ENCODE data around the gene CDC25B.

The CDC25B gene

DNA sequence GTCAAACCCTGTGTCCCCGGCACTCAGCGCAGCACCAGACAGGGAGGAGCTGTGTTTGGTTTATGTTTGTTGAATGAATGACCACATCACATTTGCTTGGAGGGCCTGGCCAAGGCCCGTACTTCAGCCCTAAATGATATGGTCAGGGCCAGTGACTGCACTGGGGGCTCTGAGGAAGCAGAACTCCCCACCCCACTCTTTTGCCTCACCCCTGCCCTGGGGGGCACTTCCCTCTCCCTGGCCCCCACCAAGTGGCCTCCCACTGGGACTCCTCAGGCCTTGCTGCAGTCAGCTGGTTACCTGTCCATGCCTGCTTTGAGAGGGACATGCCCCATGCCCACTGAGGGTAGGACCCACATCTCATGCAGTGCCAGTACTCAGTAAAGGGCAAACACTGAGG lies 31.5 kb upstream of the CDC25B start:
- no peak for DNase-seq

DNA sequence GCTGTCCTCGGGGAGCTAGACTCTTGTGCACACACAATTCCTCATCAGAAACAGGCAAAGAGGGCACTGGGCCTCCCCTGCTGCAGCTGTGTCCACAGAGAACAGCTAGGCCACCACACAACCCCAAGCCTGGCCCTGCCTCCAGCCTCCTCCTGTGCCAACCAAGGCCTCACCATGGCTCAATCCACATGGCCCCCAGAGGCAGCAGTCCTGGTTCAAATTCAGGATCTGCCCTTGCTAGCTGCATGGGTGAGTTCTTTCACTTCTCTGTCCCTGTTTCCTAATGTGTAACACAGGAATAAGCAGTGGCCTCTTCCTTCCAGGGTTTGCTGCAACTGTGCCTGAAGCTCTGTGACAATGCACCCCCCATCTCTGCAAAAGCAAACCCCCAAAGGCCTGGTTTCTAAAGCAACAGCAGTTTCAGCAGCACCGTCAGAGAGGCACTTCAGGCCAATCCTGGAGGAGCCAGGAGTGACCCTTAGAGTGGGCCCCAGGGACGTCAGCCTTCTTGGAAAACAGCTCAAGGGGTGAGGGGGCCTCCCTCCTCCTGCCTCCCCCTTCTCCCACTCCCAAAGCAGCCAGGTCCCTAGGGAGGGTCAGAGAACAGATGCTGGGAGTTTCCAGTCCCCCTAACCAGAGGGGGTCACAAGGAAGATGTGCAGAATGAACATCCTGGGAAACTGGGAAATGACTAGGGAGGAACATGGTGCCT lies 30.8 kb upstream of the CDC25B start:
- DNase-seq = no peak

DNA sequence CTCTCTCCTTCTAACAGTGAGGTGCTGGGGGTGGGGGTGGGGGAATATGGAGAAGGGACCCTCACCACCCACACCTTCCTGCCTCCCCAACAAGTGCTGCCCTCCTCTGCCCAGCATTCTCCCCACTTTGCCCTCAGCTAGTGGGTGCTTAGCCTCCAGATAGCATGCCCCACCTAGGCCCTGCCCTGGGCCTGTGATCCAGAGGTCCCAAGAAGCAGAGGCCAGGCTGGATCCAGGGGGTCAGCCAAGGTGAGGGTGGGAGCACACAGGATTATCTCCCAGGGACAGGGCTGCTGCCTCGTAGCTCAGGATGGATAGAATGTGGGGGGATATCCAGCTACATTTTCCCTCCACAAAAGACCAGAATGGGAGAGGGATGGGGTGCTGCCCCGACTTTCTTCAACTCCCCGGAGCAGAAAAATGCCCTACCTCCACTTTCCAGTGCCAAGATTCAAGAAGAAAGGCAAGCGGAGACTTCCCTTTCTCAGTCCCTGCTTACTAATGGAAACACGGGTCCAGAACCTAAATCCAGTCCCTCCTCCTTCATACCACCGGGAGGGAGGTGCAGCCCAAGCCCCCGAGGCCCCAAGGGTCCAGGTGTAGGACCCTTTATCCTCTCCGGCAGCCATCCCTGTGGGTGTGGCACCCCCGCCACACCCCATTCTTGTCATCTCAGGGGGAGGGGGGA lies 29.5 kb upstream of the CDC25B start:
- DNase-seq = peak in 1 of 2 experiments; percentile 16

DNA sequence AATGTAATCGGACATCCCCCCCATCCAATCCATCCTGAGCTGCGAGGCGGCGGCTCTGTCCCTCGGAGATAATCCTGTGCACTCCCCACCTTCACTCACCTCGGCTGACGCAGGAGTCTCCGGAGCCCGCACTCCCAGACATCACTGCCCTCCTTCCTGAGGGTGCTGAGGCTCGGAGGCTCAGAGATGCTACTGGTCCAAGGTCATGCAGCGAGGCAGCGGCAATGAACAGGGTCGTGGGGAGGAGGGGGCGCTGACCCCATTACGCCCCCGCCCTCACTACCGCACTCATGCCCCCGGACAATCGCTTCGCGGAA lies 29.0 kb upstream of the CDC25B start:
- no peak for DNase-seq

DNA sequence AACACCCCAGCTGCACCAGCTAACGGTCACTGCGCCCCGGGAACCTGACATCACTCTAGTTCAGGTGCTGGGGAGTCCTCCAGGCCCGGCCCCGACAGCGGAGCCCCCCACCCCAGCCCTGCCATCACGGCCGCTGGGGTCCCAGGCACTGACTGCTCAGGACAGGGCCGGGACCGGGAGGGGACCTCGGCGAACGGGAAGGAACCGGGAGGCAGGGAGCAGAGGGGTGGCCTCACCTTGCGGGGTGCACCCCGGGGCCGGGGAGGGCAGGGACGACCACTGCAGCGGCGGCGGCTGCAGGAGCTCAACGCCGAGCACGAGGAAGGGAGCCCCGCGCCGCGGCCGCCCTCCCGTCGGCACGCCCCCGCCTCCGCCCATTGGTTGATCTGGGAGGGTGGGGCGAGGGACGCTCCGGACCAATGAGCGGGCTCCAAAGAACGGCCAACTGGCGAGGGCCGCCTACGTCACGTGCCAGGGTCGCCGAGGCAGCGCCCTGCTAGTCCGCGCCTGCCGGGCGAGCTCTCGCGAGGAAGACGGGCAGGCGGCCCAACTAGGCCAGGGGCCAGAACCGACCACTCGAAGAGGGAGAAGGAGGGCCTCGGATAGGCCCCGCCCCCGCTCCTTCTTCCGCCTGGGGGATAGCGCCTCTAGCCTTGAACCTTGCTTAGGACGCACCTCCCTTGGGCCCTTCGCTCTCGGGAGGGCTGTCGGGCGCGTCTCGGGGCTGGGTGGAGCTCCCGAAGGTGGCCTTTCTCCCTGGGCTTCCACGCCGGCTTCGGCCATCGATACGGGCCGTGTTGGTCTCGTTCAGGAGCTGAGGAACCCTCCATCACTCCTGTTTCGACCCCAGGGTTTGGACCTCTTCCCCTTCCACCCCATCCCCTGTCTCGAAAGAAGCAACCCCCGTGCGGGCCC lies 28.4 kb upstream of the CDC25B start, which contains the start of gene ADISSP:
Gene ADISSP, minus strand, starts transcription at position 327 of the 915 bp plus-strand sequence. CDS start 7,653 bp downstream, outside the sequence.
- DNase-seq = peak; percentile 97 to 98

DNA sequence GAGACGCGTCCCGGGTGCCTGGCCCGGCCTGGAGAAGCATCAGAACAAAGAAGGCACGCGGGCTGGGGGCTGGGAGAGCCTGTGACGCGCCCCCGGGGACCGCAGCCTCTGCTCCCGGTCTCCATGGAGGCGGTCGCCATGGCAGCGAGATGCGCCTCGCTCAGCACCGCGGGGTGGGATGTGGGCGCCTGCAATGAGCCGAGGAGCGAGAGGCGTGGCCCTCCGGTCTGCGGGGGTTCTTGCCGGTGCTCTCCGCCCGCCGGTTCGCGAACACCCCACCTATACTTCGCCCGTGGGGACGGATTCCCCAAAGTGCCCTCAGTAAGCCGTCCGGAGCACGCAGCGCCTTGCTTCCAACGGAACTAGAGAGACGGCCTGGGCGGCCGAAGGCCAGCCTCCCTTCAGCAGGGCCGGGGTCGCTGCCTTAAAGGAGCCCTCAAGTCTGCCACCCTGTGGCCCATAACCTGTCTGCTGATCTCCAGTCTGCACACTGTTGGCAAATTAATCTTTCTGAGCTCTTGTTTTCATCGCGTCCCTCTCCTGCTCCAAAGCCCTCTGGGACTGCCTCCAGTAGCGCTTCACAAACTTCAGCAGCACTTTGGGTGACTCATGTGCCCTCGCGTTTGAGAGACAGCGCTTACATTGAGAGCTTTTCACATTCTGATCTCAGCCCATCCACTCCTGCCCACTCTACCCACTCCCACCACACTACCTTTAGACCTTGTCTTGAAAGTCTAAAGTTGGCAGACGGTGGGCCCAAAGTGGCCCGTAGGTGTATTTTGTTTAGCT lies 27.6 kb upstream of the CDC25B start:
- DNase-seq = peak; percentile 82 to 85

DNA sequence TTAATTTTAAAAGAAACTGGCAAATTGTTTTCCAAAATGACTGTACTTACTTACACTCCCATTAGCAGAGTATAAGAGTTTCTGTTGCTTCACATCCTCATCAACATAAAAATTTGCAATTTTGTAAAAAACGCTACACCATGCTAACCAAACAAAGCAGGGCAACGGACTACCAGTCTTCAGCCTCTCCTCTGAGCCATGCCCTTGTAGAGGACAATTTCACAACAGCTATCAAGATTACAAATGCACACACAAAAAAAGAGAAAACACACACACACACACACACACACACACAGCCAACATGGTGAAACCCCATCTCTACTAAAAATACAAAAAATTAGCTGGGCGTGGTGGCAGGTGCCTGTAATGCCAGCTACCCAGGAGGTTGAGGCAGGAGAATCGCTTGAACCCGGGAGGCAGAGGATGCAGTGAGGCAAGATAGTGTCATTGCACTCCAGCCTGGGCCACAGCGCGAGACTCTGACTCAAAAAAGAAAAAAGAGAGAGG lies 24.5 kb upstream of the CDC25B start:
- DNase-seq = no peak

DNA sequence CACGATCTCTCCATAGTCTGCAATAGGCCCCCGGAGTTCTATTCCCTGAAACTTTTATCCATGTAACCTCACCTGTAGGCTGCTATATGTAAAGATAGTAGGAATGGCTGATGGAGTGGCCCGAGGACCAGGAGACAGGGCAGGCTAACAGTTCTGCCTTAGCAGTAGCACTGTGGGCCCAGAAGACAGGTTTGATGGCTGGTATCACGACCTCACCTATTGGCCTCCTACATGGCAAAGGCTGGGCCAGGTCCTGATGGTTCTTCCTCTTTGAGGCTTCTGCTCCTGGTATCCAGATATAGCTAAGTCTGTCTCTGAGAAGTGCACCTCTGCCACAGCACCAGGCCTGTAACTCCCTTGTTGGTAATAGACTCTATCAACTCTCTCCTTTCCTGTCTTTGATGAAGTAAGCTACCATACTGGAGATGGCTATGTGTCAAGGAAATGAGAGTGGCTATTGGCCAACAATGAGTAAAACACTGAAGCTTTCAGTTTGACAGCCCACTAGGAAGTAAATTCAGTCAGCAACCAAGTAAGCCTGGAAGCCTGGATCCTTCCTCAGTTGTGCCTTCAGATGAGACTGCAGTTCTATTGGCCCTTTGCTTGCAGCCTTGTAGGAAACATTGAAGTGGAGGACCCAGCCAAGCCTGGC lies 20.5 kb upstream of the CDC25B start:
- no peak for DNase-seq

DNA sequence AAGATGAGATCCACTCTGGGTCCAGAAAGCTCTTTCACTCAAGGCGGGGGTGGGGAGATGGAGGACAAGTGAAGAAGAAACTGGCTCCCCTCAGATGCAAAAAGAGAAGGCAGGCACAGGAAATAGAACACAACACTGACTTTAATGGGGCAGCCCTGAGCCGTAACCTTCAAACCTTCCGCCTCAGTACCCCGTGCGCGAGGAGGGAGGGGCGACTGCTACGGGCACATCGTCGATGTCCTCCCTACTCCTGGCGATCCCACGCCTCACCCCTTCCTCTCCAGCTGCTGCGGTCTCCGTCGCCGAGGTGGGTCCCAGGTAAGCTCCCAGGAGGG lies 18.8 kb upstream of the CDC25B start:
- DNase-seq = no peak

DNA sequence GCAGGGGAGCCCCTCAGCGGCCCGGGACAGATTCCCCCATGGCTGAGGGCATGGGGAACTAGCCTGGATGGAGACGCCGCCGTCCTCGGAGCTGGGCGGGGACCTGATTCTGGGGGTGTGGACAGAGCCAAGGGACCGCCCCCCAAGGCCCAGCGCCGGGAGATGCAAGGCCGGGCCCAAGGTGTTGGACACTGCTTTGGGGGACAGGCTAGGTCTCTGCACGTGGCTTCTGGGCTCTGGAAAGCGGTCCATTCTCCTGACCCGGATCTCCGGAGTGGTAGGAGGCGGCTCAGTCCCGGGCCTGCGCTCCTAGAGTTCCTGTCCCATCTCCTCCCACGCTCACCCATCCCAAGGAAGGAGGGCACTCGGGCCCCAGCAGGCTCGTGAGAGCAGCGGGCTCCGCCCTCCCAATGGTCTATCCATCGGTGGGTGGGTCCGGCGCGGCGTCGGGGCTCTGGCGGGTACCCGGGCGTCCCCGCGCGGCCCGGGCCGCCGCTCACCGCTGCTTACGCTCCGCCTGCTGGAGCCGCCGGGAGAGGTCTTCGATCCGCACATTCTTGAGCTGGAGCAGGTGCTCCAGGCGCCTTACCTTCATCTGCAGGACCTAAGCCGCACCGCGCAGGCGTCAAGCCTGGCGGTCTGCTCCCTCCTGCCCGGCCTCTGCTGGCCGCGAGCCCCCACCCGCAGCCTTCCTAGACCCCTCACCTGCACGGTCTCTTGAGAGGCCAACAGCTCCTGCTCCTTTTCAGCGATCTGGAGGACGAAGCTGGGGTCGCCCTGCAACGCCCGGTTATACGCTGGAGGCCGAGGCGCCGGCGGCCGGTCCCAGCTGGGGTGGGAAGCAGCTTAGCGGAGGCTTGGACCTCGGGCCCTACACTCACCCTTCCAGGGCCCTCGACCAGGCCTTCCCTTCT lies 18.1 kb upstream of the CDC25B start:
- peak; percentile 69 to 78 for DNase-seq

DNA sequence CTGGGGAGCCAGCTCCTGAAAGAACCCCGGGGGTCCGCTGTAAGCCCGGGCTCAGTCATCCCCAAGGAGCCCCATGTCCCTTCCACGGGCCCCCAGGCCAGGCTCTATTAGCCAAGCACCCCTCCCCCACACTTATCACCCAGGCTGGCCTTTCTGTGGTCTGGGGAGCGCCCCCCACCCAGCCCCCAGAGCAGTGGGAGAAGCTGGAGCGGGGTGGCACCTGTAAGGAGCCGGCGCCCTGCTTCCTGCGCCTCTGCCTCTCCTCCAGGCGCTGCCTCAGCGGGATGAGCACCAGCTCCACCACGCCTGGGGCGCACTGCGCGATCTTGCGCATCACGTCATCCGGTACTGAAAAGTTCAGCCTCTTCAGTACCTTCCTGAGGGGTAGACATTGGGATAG lies 17.1 kb upstream of the CDC25B start:
- DNase-seq = no peak

DNA sequence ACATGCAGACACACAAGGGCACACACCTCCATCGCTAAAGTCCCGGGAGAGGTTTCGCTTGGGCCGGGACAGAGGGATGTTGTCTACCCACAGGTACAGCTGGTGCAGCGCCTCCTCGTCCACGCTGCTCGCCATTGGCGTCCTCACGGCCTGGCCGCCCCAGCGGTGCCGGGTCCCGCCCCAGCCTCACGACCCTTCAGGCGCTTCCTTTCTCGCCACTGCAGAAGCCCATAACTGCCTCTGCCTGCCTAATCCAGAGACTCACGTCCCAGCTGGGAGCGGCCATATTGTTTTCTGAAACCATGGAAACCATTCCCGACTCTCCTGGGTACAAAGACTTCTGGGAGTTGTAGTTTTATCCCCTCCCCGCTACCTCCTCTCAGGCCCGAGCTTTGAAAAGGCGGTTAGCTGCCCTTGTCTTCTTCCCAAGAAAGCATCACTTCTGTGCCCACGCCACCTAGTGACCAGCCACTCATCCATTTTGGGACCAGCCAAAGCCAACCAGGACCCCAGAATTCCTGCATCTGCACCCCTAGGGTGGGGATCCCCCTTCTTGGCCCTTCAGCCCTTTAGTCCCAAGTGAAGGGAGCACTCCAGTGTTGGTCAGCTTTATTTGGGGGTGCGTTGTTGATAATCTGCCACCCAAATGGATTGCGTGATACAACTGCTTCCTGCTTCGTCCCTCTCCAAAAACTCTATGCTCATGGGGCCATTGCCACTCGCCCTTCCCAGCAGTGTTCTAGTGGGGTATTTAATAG lies 14.8 kb upstream of the CDC25B start, which contains the start of gene SPEF1:
Gene SPEF1, minus strand, starts transcription at position 296 of the 758 bp plus-strand sequence. Its CDS starts 161 bp downstream, at position 135.
- peak; percentile 60 to 62 for DNase-seq

DNA sequence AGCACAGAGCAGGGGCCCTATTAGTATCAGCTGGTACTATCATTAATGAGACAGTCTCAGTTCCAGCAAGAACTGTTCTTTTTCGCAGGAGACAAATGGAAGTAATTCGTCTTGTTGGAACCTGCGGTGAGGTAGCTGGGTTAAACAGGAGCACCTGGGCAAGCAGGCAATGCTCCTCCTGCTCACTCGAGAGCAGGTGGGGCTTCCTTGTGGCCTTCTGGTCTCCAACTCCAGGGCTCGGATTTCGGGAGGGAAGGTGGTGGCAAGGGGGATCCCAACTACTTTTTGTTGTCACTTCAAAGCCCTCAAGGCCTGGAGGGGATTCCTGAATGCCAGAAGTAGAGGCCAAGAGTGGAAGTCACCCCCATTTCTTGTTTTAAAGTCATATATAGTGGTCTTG lies 13.5 kb upstream of the CDC25B start:
- DNase-seq = no peak

DNA sequence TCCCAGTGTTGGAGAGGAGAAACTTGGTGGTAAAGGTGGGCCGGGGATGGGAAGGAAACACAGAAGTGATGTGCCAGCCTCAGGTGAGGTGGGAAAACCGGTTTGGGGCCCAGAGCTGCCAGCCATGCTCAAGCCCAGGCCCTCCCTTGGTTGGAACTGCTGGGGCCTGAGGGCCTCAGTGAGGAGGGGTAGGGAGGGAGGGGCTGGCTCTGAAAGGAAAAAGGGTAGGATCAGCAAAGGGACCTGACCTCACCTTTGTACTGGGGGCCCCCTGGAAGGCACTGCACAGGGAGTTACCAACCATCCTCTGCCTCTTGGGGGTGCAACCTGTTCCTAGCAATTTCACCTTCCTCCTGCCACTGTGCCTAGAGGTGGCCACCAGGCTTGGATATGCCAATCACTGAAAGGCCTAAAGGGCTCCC lies 13.0 kb upstream of the CDC25B start:
- DNase-seq = no peak

DNA sequence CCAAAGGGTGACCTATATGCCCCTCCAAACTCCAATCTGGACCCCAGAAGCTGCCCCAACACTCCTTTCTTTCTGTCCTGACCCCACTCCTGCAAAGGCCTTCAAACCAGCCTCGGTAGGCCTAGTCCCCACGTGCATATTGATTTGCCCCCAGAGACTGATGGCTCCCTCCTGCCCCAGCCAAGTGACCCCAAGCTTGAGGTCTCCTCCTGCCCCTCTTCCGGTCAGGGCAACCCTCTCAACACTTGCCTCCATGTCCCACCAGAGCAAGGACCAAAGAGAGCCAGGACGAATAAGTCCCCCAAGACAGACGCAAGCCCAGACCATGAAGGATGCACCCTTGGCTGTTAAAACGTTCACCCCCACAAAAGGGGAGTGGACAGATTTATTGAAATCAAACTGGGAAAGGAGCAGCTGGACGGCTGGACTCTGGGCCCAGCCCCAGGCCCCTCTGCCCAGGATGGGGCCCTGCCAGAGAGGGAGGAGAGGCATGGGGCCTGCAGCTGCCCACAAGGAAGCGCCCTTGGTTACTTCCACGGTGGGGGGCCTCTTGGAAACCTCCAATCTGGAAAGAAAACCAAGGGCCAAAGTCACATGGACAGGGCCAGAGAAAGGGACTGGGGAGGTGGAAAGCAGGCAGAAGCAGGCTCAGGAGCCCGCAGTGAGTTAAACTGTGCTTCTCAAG lies 12.5 kb upstream of the CDC25B start:
- DNase-seq = no peak

DNA sequence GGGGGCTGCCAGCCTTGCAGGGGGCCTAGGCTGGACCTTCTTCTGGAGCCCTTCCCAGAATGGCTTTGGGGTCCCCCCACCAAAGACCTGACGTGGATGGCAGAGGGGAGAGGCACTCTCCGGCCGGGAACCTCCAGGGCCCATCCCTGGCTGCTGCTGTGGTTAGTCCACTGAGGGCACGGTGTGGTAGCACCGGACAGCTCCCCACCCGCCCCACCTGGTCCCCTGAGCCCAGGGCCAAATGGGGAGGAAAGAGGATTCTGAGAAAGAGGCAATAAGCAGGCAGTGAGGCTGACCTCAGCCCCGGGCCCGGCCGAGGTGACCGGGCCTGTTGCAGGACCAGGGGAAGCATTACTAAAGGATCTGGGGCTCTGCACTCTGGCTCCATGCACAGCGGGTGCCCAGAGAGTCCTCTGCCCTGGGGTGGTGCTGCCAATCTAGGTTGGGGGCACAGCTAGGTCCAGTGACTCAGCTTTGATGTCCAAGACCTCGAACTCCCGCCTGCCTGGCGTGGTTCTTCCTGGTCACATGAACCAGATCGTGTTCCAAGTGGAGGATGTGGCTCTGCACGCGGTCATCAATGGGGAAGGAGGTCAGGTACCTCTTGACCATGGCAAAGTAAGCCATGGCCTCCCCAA lies 11.8 kb upstream of the CDC25B start:
- DNase-seq = no peak

DNA sequence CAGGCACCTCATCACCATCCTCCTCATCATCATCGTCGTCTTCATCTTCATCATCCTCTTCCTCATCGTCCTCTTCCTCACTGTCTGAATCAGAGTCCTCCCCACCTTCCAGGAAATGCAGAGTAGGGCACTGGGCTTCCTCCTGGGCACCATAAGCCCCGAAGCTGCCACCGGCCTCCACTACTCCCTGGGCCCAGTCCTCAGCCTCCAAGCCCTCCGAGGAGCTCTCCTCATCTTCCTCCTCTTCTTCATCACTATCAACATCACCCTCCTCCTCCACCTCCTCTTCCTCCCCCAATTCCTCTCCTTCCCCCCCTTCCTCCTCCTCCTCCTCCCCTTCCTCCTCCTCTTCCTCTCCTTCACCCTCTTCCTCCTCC lies 11.3 kb upstream of the CDC25B start:
- no peak for DNase-seq

DNA sequence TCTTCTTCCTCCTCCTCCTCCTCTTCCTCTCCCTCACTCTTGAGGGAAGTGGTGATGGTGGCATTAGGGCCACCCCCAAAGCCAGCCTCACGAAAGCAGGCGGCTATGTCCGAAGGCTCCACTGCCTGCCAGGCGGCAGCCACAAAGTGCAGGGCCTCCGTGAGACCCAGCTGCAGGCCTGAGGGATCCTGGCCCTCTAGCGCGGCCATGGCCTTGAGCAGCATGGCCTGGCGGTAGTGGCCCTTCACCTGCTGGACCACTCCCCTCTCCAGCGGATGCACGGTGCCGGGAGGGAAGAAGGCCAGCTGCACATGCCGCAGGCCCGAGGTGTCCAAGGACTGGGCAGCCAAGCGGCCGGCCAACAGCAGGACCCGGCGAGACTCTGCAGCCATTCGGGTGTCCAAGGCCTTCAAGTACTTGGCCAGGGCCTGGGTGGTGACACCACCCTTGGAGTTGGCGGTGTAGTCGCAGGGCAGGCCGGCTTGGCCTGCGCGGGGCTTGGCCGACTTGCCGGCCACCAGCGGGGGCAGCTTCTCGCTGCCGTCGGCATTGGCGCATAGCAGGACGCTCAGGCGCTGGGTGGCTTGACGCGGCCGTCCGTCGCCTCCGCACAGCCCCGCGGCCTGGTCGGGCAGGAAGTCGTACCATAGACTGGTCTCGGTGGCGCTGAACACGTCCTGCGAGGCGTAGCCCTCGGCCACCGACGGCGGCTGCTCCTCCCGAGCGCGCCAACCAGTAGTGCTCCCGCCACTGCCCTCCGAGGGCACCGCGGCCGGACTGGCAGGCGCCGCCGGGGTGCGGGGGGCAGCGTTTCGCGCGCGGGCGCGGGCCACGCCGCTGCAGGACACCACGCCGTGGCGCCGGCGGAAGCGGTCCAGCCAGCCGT lies 10.6 kb upstream of the CDC25B start:
- DNase-seq = no peak
